GM21576 (cell line): Measurements from ENCODE around the gene MED13.
"Not testable (repeated sequence)": the region's sequence is repeated elsewhere in the genome, so short reads cannot be mapped to it uniquely, and the experiment has no call there.

Experiments
- ATAC-seq: cut with Tn5 transposase; IDR thresholded peaks from one replicate; pipeline ENCODE4 v1.9.1; 2021; ENCODE audit warnings: mild to moderate bottlenecking, moderate library complexity; ENCODE audit not compliant: unreplicated experiment

MED13 gene

DNA sequence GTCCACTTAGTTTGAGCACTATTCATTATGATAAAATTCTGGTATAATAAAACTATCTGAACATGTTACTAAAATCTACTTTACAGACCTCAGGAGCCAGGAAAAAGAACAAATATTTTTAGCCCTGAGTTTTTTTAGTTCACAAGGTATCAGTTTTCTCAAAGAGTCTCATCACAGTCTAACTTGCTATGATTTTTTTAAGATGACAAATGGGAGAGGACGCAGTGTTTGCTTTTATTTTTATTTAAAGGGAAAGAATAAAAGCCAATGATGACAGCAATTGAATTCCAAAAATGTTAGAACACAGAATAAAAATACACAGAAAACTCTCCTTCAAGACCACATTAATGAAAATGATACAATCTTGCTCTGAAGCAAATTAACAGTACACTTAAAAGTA, 7.4 kb downstream of the MED13 start:
- ATAC-seq = no peak

DNA sequence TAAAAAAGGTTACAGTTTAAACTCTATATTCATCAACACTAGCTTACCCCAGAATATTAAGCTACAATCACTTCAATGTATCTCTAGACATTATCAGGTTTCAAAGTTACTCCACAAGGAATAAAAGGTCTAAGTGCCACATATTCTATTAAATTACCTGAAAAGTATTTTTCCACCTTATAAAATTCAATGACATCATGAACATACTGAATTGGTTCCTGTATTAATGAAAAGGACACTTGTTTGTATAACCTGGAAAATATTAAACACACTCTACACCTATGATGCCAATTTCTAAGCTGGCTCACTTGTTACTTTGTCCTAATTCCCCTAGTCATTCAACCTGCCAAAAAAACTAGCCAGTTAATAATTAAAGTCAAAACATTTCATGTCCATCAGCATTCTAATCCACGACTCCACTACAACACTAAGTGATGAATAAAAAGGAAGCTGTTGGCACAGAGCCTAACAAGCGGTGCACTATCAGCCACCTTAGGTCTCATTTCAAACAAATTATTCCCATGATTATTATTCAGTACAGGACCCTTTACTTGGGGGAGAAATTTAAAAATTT, 12.2 kb downstream of the MED13 start:
- no peak for ATAC-seq

DNA sequence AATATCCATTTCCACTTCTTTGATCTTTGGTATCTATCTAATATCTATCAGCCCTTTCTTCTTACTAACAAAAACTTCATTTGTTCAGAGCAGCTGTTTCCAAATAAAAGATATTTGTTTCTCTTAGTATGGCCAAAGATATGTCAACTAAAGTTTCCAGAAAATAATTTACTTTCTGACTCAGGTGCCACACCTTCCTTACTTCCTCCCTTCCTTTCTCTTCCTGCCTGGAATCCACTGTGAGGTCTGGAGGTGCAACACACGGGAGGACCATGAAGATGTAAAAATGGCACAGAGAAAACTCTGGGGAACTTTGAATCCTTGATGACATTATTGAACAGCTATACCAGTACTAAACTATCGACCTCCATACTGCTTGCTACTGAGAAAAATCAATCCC, 14.0 kb downstream of the MED13 start:
- ATAC-seq = no peak

DNA sequence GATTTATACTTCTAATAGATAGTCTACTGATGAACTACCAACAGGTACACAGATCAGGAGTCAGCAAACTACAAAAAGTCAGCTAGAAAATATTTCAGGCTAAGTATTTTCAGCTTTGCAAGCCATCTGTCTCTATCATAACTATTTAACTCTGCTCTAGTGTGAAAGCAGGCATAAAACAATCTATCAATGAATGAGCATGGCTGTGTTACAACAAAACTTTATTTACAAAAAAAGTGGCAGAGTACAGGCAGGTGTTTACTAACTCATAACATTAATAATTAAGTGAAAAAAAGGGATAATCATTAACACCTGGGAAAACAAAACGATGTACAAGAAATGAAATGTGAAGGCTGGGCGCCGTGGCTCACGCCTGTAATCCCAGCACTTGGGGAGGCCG, 15.8 kb downstream of the MED13 start:
- ATAC-seq = no peak

DNA sequence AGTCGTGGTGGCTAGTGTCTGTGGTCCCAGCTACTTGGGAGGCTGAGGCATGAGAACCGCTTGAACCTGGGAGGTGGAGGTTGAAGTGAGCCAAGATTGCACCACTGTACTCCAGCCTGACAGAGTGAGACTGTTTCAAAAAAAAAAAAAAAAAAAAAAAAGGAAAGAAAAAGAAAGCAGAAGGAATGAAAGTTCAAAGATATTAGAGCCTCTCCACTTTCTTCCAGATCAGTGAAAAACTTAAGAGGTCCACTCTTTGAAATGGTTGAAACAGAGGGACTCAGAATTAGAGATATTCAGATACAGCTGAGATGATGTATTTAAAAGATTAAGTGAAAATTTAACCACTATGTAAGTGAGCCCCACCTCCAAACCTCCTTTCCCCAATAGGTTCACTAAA, 16.8 kb downstream of the MED13 start:
- ATAC-seq = no peak

DNA sequence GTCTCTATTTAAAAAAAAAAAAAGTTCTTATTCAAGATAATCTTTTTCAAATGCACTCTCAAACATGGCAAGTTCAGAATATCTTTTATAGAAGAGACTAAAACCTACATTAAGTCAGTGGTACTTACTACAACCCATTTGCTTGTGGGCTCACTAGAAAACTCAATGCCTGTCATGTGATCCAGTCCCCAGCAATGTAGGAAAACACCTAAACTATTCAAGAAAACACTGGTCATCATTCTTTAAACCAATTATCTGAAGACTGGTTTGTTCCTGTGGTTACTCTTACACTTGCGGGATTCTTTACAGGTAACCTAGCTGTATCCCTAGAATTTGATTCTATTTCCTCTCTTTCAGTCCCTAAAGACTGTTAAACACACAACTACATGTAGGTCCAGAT, 19.6 kb downstream of the MED13 start:
- ATAC-seq = no peak

DNA sequence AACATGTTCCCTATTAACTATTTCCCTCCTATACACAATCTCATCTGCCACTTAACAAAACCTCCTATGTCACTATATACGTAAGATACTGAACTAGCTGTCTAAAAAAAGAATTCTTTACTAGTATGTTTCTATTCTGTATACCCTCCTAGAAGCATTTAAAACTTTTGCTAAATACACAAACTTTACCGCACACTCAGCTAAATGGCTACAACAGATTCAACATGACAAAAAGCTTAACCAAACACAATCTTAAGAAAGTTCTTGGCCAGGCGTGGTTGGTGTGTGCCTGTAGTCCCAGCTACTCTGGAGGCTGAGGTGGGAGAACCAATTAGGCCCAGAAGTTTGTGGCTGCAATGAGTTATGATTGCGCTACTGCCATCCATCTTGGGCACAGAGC, 20.0 kb downstream of the MED13 start:
- no peak for ATAC-seq

DNA sequence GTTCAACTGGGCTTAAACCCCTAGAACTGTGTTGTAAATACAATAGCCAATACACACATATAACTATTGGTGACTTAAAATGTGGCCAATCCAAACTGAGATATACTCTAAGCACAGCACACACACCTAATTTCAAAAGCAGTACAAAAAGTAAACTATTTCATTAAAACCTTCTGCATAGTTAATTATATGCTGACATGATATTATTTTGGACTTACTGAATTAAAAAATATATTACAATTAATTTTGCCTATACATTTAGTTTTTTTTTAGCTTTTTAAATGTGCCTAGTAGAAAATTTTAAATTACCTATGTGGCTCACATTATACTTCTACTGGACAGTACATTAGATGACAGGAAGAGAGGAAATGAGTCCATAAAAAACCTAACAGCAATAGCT, 21.5 kb downstream of the MED13 start:
- no peak for ATAC-seq

DNA sequence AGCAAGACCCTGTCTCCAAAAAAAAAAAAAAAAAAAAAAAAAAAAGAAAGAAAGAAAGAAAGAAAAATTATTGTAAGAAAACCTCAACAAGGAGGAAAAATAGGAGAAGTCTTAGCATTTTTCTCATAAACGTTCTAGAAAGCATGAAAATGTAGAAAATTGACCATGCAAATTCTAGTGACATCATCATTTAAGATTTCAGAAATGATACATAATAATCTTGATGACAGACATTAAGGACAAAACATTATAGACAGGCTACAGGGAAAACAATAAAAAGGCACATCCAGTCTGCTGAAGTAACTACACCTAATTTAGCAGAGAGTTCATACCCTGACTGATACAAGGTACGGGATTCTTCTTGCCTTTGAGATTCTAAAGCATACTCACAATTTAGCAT, 21.9 kb downstream of the MED13 start:
- ATAC-seq = no peak

DNA sequence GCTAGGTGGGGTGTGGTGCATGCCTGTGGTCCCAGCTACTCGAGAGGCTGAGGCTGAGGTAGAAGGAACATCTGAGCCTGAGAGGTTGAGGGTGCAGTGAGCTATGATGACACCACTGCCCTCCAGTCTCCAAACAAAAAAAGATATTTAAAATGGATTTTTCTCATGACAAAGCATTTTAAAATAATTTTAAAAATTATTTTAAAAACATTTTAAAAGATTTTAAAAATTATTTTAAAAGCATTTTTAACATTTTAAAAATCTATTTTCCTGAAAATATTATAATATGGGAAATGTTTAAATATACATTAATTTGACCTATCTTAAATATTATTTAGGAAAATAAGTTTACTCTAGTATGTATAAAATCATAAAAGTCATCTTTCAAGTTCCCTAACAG, 26.8 kb downstream of the MED13 start:
- ATAC-seq = no peak

DNA sequence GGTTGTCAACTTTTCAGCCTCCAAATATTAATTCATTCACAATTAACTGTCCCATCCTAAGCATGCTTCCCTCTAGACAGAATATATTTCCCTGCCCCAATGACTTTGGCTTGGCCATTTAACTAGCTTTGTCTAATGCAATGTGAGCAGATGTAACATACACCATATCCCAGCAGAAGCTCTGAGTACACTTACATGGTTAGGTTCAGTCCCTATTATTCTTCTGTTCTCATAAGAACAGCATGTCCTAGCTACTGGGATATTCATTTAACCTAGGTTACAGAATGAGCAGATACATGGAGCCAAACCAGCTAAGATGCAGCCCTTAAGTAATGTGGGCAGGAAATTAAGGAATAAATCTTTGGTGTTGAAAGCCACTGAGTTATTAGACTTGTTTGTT, 31.8 kb downstream of the MED13 start:
- no peak for ATAC-seq

DNA sequence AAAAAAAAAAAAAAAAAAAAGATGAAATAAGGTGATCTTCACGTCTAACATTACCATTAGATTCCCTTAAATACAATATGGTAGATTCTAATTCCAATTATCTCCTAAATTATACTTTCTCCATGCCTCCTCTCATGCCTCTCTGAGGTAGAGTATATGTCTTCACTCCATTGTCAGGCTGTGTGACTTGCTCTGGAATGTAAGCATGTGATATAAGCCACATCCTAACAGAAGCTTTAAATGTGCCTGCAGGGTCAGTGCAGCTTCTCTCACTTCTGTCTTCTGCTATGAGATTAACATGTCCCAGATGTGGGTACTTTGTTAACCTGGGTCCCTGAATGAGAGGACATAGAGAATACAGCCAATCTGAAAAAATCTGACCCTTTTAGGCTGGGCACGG, 32.6 kb downstream of the MED13 start:
- no peak for ATAC-seq

DNA sequence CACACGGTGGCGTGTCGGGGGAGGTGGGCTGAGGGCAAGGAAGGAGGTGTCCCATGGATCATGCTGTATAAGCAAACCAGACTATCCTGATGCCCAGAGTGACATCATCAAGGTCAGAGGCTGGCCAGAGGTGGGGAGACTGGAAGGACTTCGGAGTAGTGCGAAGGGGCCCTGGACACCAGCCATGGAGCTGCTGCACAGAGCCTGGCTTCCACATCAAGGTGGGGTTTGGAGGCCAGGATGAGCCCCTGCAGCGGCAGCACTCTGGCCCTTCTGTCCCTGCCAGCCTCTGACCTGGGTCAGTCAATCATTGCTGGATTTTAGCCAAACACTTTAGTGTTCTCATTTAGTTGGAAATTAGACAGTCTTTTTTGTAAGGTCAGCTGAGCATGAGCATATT, 34.8 kb downstream of the MED13 start:
- no peak for ATAC-seq

DNA sequence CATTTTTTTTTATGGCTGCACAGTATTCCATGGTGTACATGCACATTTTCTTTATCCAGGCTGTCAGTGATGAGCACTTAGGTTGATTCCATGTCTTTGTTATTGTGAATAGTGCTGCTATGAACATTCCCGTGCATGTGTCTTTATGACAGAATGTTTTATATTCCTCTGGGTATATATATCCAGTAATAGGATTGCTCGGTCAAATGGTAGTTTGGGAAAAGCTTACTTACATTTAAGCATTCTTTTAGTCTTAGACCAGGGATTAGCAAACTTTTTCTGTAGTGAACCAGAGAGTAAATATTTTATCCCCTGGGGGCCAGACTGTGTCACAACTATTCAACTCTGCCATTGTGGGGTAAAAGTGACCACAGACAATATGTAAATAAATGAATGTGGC, 40.2 kb downstream of the MED13 start:
- no peak for ATAC-seq

DNA sequence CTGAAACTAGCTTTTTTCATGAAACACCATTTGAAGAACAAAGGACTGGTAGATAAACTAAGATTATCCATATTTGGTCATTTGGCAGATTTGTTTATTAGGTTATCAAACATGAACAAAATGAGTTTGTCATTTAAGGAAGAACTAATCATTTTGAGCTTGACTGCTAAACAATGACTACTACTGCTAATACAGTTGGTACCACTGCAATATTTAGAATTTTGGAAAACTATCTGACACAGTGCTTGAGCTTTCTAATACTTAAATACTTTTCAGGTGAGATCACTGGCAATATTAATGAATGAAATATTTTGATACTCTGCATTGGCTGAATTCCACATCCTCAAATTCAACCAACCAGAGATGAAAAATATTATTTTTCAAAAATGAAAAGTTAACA, 47.2 kb downstream of the MED13 start:
- no peak for ATAC-seq

DNA sequence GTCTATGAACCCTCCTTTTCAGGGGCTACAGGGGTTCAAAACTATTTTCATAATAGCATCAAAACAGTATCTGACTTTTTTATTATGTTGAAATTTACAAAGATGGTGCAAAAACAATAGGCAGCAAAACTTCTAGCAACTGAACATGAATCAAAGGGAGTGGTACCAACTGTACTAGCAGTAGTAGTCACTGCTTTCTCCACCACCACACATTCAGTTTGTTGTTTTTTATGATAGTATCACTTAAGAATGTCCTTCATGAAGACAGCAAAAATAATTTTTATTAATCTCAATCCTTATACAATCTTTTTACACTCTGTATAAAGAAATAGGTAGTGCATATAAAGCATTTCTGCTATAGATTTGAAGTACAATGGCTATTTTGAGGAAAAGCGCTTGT, 47.6 kb downstream of the MED13 start:
- ATAC-seq = no peak

DNA sequence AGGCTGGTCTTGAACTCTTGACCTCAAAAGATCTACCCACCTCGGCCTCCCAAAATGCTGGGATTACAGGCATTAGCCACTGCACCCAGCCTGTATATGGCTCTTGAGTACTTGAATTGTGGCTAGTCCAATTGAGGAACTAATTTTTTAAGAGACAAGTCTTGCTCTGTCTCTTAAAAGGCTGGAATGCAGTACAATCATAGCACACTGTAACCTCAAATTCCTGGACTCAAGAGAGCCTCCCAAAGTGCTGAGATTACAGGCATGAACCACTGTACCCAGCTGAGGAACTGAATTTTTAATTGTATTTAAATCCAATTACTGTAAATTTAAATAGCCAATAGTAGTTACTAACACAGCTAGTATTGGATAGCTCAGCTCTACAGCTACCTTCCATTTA, 50.6 kb downstream of the MED13 start:
- no peak for ATAC-seq

DNA sequence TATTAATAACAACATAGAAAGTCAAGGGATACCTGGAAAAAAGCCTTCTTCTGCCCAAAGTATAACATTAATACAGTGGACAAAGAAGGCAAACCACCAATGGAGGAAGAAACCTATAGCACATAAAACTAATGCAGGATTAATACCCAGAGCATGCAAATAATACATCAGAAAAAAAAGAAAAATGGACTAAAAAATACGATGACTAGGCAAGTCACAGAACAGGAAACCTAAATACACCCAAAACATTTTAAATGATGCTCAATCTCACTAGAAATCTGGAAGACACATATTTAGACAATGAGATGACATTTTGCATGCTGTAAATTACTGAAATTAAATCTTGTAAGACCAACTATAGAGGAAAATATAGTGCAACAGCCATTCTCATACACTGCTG, 55.9 kb downstream of the MED13 start:
- no peak for ATAC-seq

DNA sequence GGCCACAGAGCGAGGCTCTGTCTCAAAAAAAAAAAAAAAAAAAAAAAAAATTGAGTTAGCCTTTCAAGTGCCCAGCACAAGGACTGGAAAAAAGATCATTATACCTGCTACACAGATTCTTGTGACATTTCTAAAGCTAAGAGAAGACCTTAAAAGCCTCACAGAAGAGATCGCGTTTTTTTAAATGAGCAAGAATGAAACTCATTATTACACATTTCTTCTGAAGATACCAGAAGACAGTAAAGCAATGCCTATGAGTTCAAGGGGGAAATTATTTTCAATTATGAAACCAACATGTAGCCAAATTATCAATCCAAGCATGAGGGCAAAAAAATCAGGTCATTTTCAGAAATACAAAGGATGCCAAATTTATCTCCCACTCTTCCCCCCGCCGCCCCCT, 56.8 kb downstream of the MED13 start:
- no peak for ATAC-seq

DNA sequence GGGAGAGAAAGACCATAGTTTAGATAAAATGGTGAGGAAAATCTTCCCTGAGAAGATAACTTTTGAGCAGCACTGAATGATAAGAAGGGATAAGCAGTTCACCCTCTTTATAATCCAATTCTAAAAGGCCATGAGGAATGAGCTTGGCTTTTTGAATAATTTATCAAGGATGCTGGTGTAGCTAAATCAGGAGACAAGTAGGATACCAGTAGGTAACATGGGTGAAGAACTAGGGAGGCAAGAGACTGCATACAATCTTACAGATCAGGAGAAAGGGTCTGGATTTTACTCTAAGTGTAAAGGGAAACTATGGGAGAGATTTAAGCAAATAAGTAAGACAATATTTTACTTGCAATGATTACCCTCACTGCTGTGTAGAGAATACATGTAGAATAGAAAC, 60.7 kb downstream of the MED13 start:
- no peak for ATAC-seq

DNA sequence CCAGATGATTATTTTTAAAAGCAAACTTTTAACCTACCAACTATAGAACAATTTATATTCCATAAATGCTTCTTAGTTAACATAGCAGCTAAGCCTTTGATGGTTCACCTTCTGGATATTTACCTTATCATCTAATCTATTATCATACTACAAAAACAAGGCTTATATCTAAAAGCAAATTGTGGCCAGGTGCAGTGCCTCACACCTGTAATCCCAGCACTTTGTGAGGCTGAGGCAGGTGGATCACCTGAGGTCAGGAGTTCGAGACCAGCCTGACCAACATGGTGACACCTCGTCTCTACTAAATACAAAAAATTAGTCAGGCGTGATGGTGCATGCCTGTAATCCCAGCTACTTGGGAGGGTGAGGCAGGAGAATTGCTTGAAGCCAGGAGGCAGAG, 61.9 kb downstream of the MED13 start:
- not testable (repeated sequence) for ATAC-seq

DNA sequence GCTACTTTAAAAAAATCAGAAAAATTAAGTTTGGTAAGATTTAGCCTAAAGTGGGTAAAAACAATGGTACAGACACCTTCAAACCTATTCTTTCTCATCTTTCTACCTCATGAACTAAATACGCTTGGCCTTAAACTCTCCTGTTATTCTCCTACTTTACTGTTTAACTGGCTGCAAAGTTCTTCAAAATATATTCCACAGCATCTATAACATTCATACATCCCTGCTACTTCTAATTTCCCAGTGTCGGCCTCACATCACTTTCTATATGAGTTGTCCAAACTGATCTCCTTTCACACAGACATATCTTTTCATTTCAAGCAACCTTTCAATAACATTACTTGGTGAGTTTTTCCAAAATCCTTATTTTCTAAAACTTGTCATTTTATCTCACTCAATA, 64.0 kb downstream of the MED13 start:
- ATAC-seq = no peak

DNA sequence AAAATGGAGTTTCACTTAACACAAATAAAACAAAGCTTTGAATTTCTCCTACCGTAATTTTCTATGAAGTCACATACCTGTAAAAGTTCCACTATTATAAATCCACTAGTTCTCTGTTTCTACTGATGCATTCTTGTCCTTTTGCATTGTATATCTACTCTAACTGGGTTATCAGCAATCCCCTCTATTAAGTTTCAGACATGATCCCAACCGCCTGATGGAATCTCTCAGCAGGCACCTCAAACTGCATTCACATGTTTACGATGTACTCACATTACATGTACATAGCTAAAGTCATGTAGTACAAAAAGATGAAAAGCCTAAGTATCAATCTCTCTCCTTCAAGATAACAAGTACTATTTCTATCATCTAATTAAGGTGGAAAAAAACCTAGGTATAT, 64.9 kb downstream of the MED13 start:
- no peak for ATAC-seq

DNA sequence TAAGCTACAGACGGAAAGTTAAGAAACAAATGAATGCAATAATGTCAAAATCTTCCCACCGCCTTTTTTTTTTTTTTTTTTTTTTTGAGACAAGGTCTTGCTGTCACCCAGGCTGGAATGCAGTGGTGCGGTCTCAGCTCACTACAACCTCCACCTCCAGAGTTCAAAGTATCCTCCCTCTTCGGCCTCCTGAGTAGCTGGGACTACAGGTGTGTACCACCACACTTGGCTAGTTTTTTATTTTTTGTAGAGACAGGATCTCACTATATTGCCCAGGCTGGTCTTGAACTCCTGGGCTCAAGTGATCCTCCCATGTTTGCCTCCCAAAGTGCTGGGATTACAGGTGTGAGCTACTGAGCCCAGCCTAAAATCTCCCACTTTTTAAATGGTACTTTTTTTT, 66.5 kb downstream of the MED13 start:
- ATAC-seq = not testable (repeated sequence)
